K562 (cell line): ENCODE measurements around the gene OSGIN1. TPM values are rescaled to one million over a fixed set of nuclear protein-coding genes. Genes with fewer than 3 reads are reported as not detected.

Experiments
- BHLHE40 ChIP-seq: IDR thresholded peaks from 2 replicates; pipeline ENCODE4 v1.6.1; 2011; ENCODE audit warnings: low read length, improper control_type of control experiment
- CEBPG ChIP-seq, 3 experiments: fragments of 200-800 bp in 1 of 3; sonication (Bioruptor generic) in 1 of 3; sonication (generic) in 1 of 3; formaldehyde crosslinking in 1 of 3; IDR thresholded peaks in 2 of 3; conservative IDR thresholded peaks in 1 of 3; 2 replicates each; pipeline versions ENCODE4 v1.6.1 to v1.8.0; 2016 to 2022; ENCODE audit warnings: missing compliant biosample characterization in 2 of 3, missing genetic modification characterization in 2 of 3, mild to moderate bottlenecking in 1 of 3, missing genetic modification reagents in 1 of 3
- E2F6 ChIP-seq, 2 experiments: IDR thresholded peaks; 2 replicates each; pipeline ENCODE4 v1.6.1; 2011; ENCODE audit warnings: borderline replicate concordance in 1 of 2, control low read depth in 1 of 2, low read depth in 1 of 2, low read length in 1 of 2, mild to moderate bottlenecking in 1 of 2, mixed read lengths in 1 of 2, moderate library complexity in 1 of 2; ENCODE audit not compliant: insufficient read depth in 1 of 2, insufficient read length in 1 of 2, poor library complexity in 1 of 2, severe bottlenecking in 1 of 2; ENCODE audit errors: extremely low read depth in 1 of 2
- HEY1 ChIP-seq: fragments of 250-450 bp; sonication (Bioruptor Pico); IDR thresholded peaks from 2 replicates; pipeline ENCODE4 v1.5.0; 2020; ENCODE audit warnings: mild to moderate bottlenecking, moderate library complexity, borderline replicate concordance
- KAT8 ChIP-seq: fragments of 450-650 bp; IDR thresholded peaks from 2 replicates; pipeline ENCODE4 v1.6.1; 2016; ENCODE audit warnings: low read depth, mild to moderate bottlenecking
- MXI1 ChIP-seq: IDR thresholded peaks from 2 replicates; pipeline ENCODE4 v1.6.1; 2011; ENCODE audit warnings: low read depth, mild to moderate bottlenecking, improper control_type of control experiment, low read length
- POLR3A ChIP-seq: IDR thresholded peaks from 2 replicates; pipeline ENCODE4 v1.6.1; 2011; ENCODE audit warnings: borderline replicate concordance, mild to moderate bottlenecking, moderate library complexity; ENCODE audit not compliant: insufficient read length, insufficient read depth; ENCODE audit errors: extremely low read depth
- PTRF ChIP-seq: fragments of 450-650 bp; IDR thresholded peaks from 2 replicates; pipeline ENCODE4 v1.6.1; 2016; ENCODE audit warnings: mild to moderate bottlenecking, missing genetic modification characterization, missing compliant biosample characterization
- SIRT6 ChIP-seq: IDR thresholded peaks from one replicate; pipeline ENCODE4 v1.6.1; 2012; ENCODE audit warnings: low read depth, mild to moderate bottlenecking, control low read depth, inconsistent platforms, low read length, moderate library complexity
- SIX5 ChIP-seq, 2 experiments: IDR thresholded peaks; 2 replicates each; pipeline ENCODE4 v1.6.1; 2011; ENCODE audit warnings: low read length in 2 of 2, borderline replicate concordance in 1 of 2, low read depth in 1 of 2, mild to moderate bottlenecking in 1 of 2, moderate library complexity in 1 of 2; ENCODE audit not compliant: insufficient read depth in 1 of 2
- SMAD2 ChIP-seq: fragments of 150-350 bp; IDR thresholded peaks from 2 replicates; pipeline ENCODE4 v1.6.1; 2014; ENCODE audit warnings: low read depth, mild to moderate bottlenecking, low read length
- SMARCB1 ChIP-seq: IDR thresholded peaks from 2 replicates; pipeline ENCODE4 v1.6.1; 2011; ENCODE audit warnings: improper control_type of control experiment, low read depth; ENCODE audit not compliant: insufficient read length
- ZBTB26 ChIP-seq: fragments of 450-650 bp; formaldehyde crosslinking; IDR thresholded peaks from 2 replicates; pipeline ENCODE4 v1.4.0; 2022; ENCODE audit warnings: missing genetic modification characterization
- ZNF133 ChIP-seq: fragments of 250-450 bp; sonication (Bioruptor Pico); IDR thresholded peaks from 2 replicates; pipeline ENCODE4 v1.4.0; 2020; ENCODE audit warnings: mild to moderate bottlenecking
- ZNF239 ChIP-seq: fragments of 250-450 bp; sonication (Bioruptor Pico); IDR thresholded peaks from 2 replicates; pipeline ENCODE4 v1.4.0; 2020; ENCODE audit warnings: mild to moderate bottlenecking
- ZNF511 ChIP-seq: sonication (generic); formaldehyde crosslinking; IDR thresholded peaks from 2 replicates; pipeline ENCODE4 v1.8.0; 2022; ENCODE audit warnings: mild to moderate bottlenecking, missing genetic modification reagents
- ZNF57 ChIP-seq: fragments of 450-650 bp; formaldehyde crosslinking; IDR thresholded peaks from 2 replicates; pipeline ENCODE4 v1.4.0; 2020; ENCODE audit warnings: mild to moderate bottlenecking, moderate library complexity
- polyA plus RNA-seq, 8 experiments: library from polyadenylated mRNA; depleted of rRNA in 4 of 8; stranded (reverse) in 5 of 8; unstranded in 3 of 8; fragments of >200 nt; fragmentation: Nextera tagmentation in 2 of 8; fragmentation: Illumina TruSeq in 1 of 8; extraction: Ambion mirVana in 2 of 8; extraction: Trizol in 1 of 8; gene quantifications; 2 replicates each; pipeline versions ENCODE4 v1.2.1 to v1.2.3, GENCODE V29; 2011 to 2014; ENCODE audit warnings: inconsistent platforms in 1 of 8, missing spikeins in 1 of 8
- total RNA-seq, 7 experiments: library from RNA; depleted of rRNA in 6 of 7; stranded (reverse); fragments of >200 nt in 6 of 7; fragmentation: Illumina TruSeq in 2 of 7; extraction: Trizol in 2 of 7; gene quantifications; 2 replicates each; pipeline versions ENCODE4 v1.2.1 to v1.2.3, GENCODE V29; 2011 to 2021; ENCODE audit warnings: low replicate concordance in 1 of 7
- TF ChIP-seq, protein P1 (sequence below), 2 experiments: fragments of 450-650 bp in 1 of 2; IDR thresholded peaks; 2 replicates each; pipeline ENCODE4 v1.6.1; 2011 to 2017; ENCODE audit warnings: low read depth in 2 of 2, antibody characterized with exemption in 1 of 2, borderline replicate concordance in 1 of 2, low read length in 1 of 2, mild to moderate bottlenecking in 1 of 2, mixed read lengths in 1 of 2; ENCODE audit not compliant: control insufficient read depth in 1 of 2

Gene OSGIN1
- total and polyA plus RNA-seq, 9 of the 15 experiments (the other 6 are each of a cell fraction or from before 2014, with no cell fraction given), result 0.03 to 3.6 (median 1.6) TPM

GRCh38 chr16:83952940-83953795 is at the start of gene OSGIN1 (continued):
- TF ChIP-seq, protein P1, sequence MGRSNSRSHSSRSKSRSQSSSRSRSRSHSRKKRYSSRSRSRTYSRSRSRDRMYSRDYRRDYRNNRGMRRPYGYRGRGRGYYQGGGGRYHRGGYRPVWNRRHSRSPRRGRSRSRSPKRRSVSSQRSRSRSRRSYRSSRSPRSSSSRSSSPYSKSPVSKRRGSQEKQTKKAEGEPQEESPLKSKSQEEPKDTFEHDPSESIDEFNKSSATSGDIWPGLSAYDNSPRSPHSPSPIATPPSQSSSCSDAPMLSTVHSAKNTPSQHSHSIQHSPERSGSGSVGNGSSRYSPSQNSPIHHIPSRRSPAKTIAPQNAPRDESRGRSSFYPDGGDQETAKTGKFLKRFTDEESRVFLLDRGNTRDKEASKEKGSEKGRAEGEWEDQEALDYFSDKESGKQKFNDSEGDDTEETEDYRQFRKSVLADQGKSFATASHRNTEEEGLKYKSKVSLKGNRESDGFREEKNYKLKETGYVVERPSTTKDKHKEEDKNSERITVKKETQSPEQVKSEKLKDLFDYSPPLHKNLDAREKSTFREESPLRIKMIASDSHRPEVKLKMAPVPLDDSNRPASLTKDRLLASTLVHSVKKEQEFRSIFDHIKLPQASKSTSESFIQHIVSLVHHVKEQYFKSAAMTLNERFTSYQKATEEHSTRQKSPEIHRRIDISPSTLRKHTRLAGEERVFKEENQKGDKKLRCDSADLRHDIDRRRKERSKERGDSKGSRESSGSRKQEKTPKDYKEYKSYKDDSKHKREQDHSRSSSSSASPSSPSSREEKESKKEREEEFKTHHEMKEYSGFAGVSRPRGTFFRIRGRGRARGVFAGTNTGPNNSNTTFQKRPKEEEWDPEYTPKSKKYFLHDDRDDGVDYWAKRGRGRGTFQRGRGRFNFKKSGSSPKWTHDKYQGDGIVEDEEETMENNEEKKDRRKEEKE (IDR thresholded peaks at IDR 0.05; ENCODE audit: borderline replicate concordance in 1 of 2, control insufficient read depth in 1 of 2, low read depth in 2 of 2, low read length in 1 of 2), result no peak
- TF ChIP-seq SIX5 (IDR thresholded peaks at IDR 0.05; ENCODE audit: borderline replicate concordance in 1 of 2, insufficient read depth in 1 of 2, low read depth in 1 of 2, low read length in 2 of 2) (no peak), SMAD2 (no peak), ZNF239 (no peak), BHLHE40 (peak; percentile 88), HEY1 (no peak), ZNF133 (CRISPR knock-in tag) (no peak), E2F6 (IDR thresholded peaks at IDR 0.05; ENCODE audit: borderline replicate concordance in 1 of 2, extremely low read depth in 1 of 2, insufficient read depth in 1 of 2, insufficient read length in 1 of 2, low read depth in 1 of 2, low read length in 1 of 2, poor library complexity in 1 of 2, severe bottlenecking in 1 of 2) (peak; percentile 45 to 86), SMARCB1 (no peak), ZBTB26 (CRISPR knock-in tag) (0 out of 2 replicates have a peak, but pooled peaks have one; percentile 81), ZNF57 (CRISPR knock-in tag) (peak; percentile 67; the same call in 1 of the 2 replicates), MXI1 (peak; percentile 12; the same call in 1 of the 2 replicates), KAT8 (no peak), SIRT6 (no peak), ZNF511 (no peak), PTRF (tag) (no peak), CEBPG (CRISPR knock-in tag; IDR thresholded peaks at IDR 0.05) (no peak), CEBPG (tag; conservative IDR thresholded peaks at IDR 0.05 in 1 of 2, IDR thresholded peaks at IDR 0.05 in 1 of 2) (peak in 1 of 2 experiments; percentile 9; a peak in 1 of 4 replicates), POLR3A (no peak)
